ENCODE data around the gene C1GALT1. TPM values are rescaled to one million over a fixed set of nuclear protein-coding genes. Genes with fewer than 3 reads are reported as not detected.

The C1GALT1 gene
- total RNA-seq, 1 experiment from 2014 or later = 15.6 TPM

DNA sequence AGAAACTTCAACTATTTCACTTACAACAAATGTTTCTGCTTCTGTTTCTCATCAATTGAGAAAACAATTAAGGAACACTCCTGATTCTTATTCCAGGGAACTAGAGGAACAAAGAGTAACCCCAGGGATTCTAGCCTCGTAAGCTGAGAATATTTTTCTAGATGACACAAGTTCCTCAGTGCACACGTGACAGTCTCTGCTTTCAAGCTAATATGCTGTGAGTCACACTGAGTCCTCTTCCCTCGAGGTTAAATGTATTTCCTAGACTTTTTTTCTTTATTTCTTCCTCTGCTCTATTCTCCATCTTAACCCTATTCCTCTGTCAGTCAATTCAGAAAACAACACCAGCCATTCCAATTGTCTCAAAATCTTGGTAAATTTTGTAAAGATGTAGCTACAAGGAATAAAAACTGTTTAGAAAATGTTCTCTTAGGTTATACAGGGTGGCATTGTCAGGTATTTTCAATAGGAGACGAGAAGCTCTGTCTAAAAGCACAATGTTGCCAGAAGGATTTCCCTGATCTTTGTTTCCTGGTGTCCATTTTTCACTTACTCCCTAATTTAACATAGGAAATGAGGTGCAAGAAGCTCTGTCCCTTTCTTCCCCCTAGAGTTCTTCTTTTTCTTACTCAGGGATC, 5.8 kb upstream of the C1GALT1 start:
- Histone ChIP-seq H3K36me3 (ENCODE audit: insufficient read depth, low read length, poor library complexity, severe bottlenecking) (no peaks in the 10 kb centered on the region), H3K27ac (ENCODE audit: low read depth, low read length, poor library complexity, severe bottlenecking) (no peak overlapping the region), H3K27me3 (replicated peaks; ENCODE audit: insufficient read depth, low read depth, low read length, poor library complexity) (no peaks in the 10 kb centered on the region), H3K9me3 (ENCODE audit: low read depth, low read length, poor library complexity, severe bottlenecking) (no peaks in the 10 kb centered on the region), H3K4me1 (ENCODE audit: insufficient read depth, low read length, poor library complexity, severe bottlenecking) (peaks cover 11% of the 10 kb centered on the region), H3K4me3 (ENCODE audit: low read depth, low read length, poor library complexity, severe bottlenecking) (no peak overlapping the region)
- TF ChIP-seq, protein P1, sequence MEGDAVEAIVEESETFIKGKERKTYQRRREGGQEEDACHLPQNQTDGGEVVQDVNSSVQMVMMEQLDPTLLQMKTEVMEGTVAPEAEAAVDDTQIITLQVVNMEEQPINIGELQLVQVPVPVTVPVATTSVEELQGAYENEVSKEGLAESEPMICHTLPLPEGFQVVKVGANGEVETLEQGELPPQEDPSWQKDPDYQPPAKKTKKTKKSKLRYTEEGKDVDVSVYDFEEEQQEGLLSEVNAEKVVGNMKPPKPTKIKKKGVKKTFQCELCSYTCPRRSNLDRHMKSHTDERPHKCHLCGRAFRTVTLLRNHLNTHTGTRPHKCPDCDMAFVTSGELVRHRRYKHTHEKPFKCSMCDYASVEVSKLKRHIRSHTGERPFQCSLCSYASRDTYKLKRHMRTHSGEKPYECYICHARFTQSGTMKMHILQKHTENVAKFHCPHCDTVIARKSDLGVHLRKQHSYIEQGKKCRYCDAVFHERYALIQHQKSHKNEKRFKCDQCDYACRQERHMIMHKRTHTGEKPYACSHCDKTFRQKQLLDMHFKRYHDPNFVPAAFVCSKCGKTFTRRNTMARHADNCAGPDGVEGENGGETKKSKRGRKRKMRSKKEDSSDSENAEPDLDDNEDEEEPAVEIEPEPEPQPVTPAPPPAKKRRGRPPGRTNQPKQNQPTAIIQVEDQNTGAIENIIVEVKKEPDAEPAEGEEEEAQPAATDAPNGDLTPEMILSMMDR (conservative IDR thresholded peaks at IDR 0.05; ENCODE audit: low read depth, low read length) = no peak
- TF ChIP-seq EZH2 (IDR thresholded peaks at IDR 0.05; ENCODE audit: borderline replicate concordance, low read depth, low read length, poor library complexity, severe bottlenecking) = no peak
- no TSS peak for BruUV-seq (replicated peaks)
- POLR2A ChIA-PET (ENCODE audit: low non-redundant PET) = no interaction called here
- intact Hi-C loops (cut with micrococcal nuclease; ENCODE audit: unreplicated experiment) = no loop called here
- CTCF ChIA-PET = interaction anchor here (0.9 kb wide), 1 partner anchor 248 kb away, joined by 3 read pairs; no protein-coding TSS in a partner anchor
- DNase-seq (ENCODE audit: low spot score) = peak; percentile 67

GRCh38 chr7:7177044-7177517, 5.3 kb upstream of the C1GALT1 start:
- POLR2A ChIA-PET (ENCODE audit: low non-redundant PET) = no interaction called here
- Histone ChIP-seq H3K36me3 (ENCODE audit: insufficient read depth, low read length, poor library complexity, severe bottlenecking) (no peaks in the 10 kb centered on the region), H3K4me1 (ENCODE audit: insufficient read depth, low read length, poor library complexity, severe bottlenecking) (peaks cover 11% of the 10 kb centered on the region), H3K27me3 (replicated peaks; ENCODE audit: insufficient read depth, low read depth, low read length, poor library complexity) (no peaks in the 10 kb centered on the region), H3K27ac (ENCODE audit: low read depth, low read length, poor library complexity, severe bottlenecking) (no peak overlapping the region), H3K9me3 (ENCODE audit: low read depth, low read length, poor library complexity, severe bottlenecking) (no peaks in the 10 kb centered on the region), H3K4me3 (ENCODE audit: low read depth, low read length, poor library complexity, severe bottlenecking) (no peak overlapping the region)
- no peak for DNase-seq (ENCODE audit: low spot score)
- TF ChIP-seq EZH2 (IDR thresholded peaks at IDR 0.05; ENCODE audit: borderline replicate concordance, low read depth, low read length, poor library complexity, severe bottlenecking) = no peak
- TF ChIP-seq, protein P1 (conservative IDR thresholded peaks at IDR 0.05; ENCODE audit: low read depth, low read length) = no peak
- CTCF ChIA-PET = interaction anchor here (0.9 kb wide), 1 partner anchor 247 kb away, joined by 3 read pairs; no protein-coding TSS in a partner anchor
- no TSS peak for BruUV-seq (replicated peaks)
- intact Hi-C loops (cut with micrococcal nuclease; ENCODE audit: unreplicated experiment) = no loop called here

GRCh38 chr7:7178081-7178480, 4.3 kb upstream of the C1GALT1 start:
- Histone ChIP-seq H3K27ac (ENCODE audit: low read depth, low read length, poor library complexity, severe bottlenecking) (no peak overlapping the region), H3K9me3 (ENCODE audit: low read depth, low read length, poor library complexity, severe bottlenecking) (no peaks in the 10 kb centered on the region), H3K4me3 (ENCODE audit: low read depth, low read length, poor library complexity, severe bottlenecking) (no peak overlapping the region), H3K4me1 (ENCODE audit: insufficient read depth, low read length, poor library complexity, severe bottlenecking) (peaks cover 11% of the 10 kb centered on the region), H3K36me3 (ENCODE audit: insufficient read depth, low read length, poor library complexity, severe bottlenecking) (no peaks in the 10 kb centered on the region), H3K27me3 (replicated peaks; ENCODE audit: insufficient read depth, low read depth, low read length, poor library complexity) (no peaks in the 10 kb centered on the region)
- intact Hi-C loops (cut with micrococcal nuclease; ENCODE audit: unreplicated experiment) = no loop called here
- TF ChIP-seq, protein P1 (conservative IDR thresholded peaks at IDR 0.05; ENCODE audit: low read depth, low read length) = no peak
- no peak for TF ChIP-seq EZH2 (IDR thresholded peaks at IDR 0.05; ENCODE audit: borderline replicate concordance, low read depth, low read length, poor library complexity, severe bottlenecking)
- no peak for DNase-seq (ENCODE audit: low spot score)
- ChIA-PET CTCF (no interaction called here), POLR2A (ENCODE audit: low non-redundant PET) (no interaction called here)
- no TSS peak for BruUV-seq (replicated peaks)
